ENCODE results near the gene NUDT19.

DNA sequence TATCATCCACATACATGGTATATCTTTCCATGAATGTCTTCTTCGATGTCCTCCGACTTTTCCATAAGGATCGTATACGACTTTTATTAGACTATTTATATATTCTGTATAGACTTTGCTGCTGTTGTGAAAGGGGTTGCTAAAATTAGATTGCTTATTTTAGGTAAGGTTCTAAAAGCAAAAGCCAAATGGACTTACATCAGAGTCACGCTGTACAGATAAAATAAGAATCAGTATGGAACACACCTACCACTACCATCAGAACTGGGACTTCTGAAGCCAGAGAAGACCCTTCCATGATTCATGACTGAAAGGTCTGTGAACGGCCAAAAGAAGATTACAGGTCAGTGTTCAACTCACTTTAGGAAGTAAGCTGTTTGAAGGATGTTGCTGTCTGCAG lies 25.5 kb upstream of the NUDT19 start:
- no peak for TF ChIP-seq POLR2A (IDR thresholded peaks at IDR 0.05; ENCODE audit: extremely low read depth, insufficient read length)
- TF ChIP-seq CTCF (IDR thresholded peaks at IDR 0.05; ENCODE audit: low read depth, low read length) = no peak
- TF ChIP-seq MAX (IDR thresholded peaks at IDR 0.05; ENCODE audit: low read depth, low read length) = no peak
- no peak for TF ChIP-seq MYC (IDR thresholded peaks at IDR 0.05; ENCODE audit: low read depth, low read length)
